HepG2 (cell line): ENCODE results near the gene MCF2L. TPM values are rescaled to one million over a fixed set of nuclear protein-coding genes. Genes with fewer than 3 reads are reported as not detected.

Experiments
- ATAC-seq: fragments of 200-7000 bp; cut with Tn5 transposase; 3 replicates; pipeline ENCODE4 v1.9.1; 2020; ENCODE audit warnings: mild to moderate bottlenecking, moderate library complexity
- BruUV-seq: library from RNA; stranded (reverse); fragments of 400-500 nt; replicated peaks from 2 replicates; lab custom pipeline; 2021; lab: Mats Ljungman, UMichigan
- CTCF ChIA-PET: fragments of 300-600 bp; formaldehyde crosslinking; extraction: SDS; loops from one replicate; lab custom pipeline; 2021; ENCODE audit warnings: low total read pairs, inconsistent platforms, low intra/inter-chr PET ratio; lab: Yijun Ruan, JAX
- POLR2A ChIA-PET: fragments of 350-600 bp; sonication (Branson Sonifier 250); formaldehyde crosslinking; loops from one replicate; lab custom pipeline; 2020; ENCODE audit warnings: antibody characterized with exemption, inconsistent platforms; lab: Yijun Ruan, JAX
- DNase-seq: peaks from one replicate; pipeline ENCODE4 v3.0.0-alpha.2; 2015; ENCODE audit warnings: low spot score
- FAIRE-seq: peaks from 3 replicates; lab custom pipeline; 2011; peaks lifted over from hg19 to GRCh38; lab: Jason Lieb, UNC
- H2AFZ ChIP-seq: one replicate; pipeline ENCODE4 v1.6.1; 2011; ENCODE audit warnings: low read length, inconsistent platforms
- H3K27ac ChIP-seq: fragments of 300-600 bp; 3 replicates; pipeline ENCODE4 v1.8.0; 2011; ENCODE audit warnings: mixed run types, mild to moderate bottlenecking, mixed read lengths, low read length, inconsistent platforms; ENCODE audit not compliant: insufficient read depth; ENCODE audit errors: extremely low read length
- H3K27me3 ChIP-seq, 2 experiments: fragments of 200-600 bp in 1 of 2; 2 replicates in 1 of 2; 3 replicates in 1 of 2; pipeline versions ENCODE4 v1.6.0 to v1.8.0; 2011; ENCODE audit warnings: low read length in 2 of 2, mild to moderate bottlenecking in 2 of 2, moderate library complexity in 2 of 2, inconsistent platforms in 1 of 2; ENCODE audit not compliant: insufficient read depth in 2 of 2, control insufficient read depth in 1 of 2
- H3K36me3 ChIP-seq, 2 experiments: fragments of 200-600 bp in 1 of 2; replicated peaks in 1 of 2; 2 replicates in 1 of 2; 3 replicates in 1 of 2; pipeline versions ENCODE4 v1.5.1 to v1.8.0; 2011; ENCODE audit warnings: low read length in 2 of 2, inconsistent platforms in 1 of 2; ENCODE audit not compliant: insufficient read depth in 2 of 2, control insufficient read depth in 1 of 2
- H3K4me1 ChIP-seq: 2 replicates; pipeline ENCODE4 v1.5.1; 2012; ENCODE audit warnings: low read length, inconsistent platforms; ENCODE audit not compliant: insufficient read depth
- H3K4me2 ChIP-seq: 2 replicates; pipeline ENCODE4 v1.6.0; 2011; ENCODE audit warnings: low read depth, low read length, inconsistent platforms
- H3K4me3 ChIP-seq, 3 experiments: fragments of 200-600 bp in 1 of 3; sonication (generic), shearing (Covaris generic) in 1 of 3; replicated peaks in 1 of 3; 2 replicates each; pipeline ENCODE4 v1.5.1; 2011 to 2016; ENCODE audit warnings: low read length in 3 of 3, inconsistent platforms in 2 of 3, low read depth in 2 of 3, mild to moderate bottlenecking in 2 of 3, control low read depth in 1 of 3, mixed read lengths in 1 of 3; ENCODE audit not compliant: insufficient read depth in 1 of 3
- H3K79me2 ChIP-seq: one replicate; pipeline ENCODE4 v1.6.1; 2011; ENCODE audit warnings: low read length, inconsistent platforms; ENCODE audit not compliant: insufficient read depth
- H3K9ac ChIP-seq: 2 replicates; pipeline ENCODE4 v1.6.0; 2011; ENCODE audit warnings: mild to moderate bottlenecking, low read depth, low read length, inconsistent platforms; ENCODE audit not compliant: insufficient read depth
- H3K9me3 ChIP-seq: 2 replicates; pipeline ENCODE4 v1.5.1; 2012; ENCODE audit warnings: mild to moderate bottlenecking, low read length
- H4K20me1 ChIP-seq: 2 replicates; pipeline ENCODE4 v1.6.0; 2011; ENCODE audit warnings: inconsistent platforms, mild to moderate bottlenecking, low read length, moderate library complexity; ENCODE audit not compliant: insufficient read depth
- HDAC2 ChIP-seq: sonication (generic); formaldehyde crosslinking; IDR thresholded peaks from 2 replicates; pipeline ENCODE4 v1.4.0; 2020; ENCODE audit warnings: missing genetic modification reagents
- NCOA2 ChIP-seq: sonication (generic); formaldehyde crosslinking; IDR thresholded peaks from 2 replicates; pipeline ENCODE4 v1.8.0; 2022; ENCODE audit warnings: inconsistent platforms
- NR0B2 ChIP-seq: sonication (generic); formaldehyde crosslinking; IDR thresholded peaks from 2 replicates; pipeline ENCODE4 v1.4.0; 2020; ENCODE audit warnings: mild to moderate bottlenecking, missing genetic modification reagents
- SAP130 ChIP-seq: IDR thresholded peaks from 2 replicates; pipeline ENCODE4 v1.6.1; 2016; ENCODE audit warnings: low read depth
- SNAPC2 ChIP-seq: sonication (generic); formaldehyde crosslinking; IDR thresholded peaks from 2 replicates; pipeline ENCODE4 v1.8.1; 2022; ENCODE audit warnings: mild to moderate bottlenecking, missing genetic modification reagents
- SP140L ChIP-seq: sonication (generic); formaldehyde crosslinking; IDR thresholded peaks from 2 replicates; pipeline ENCODE4 v1.4.0; 2020; ENCODE audit warnings: missing genetic modification reagents, borderline replicate concordance
- STAT5B ChIP-seq: sonication (generic); formaldehyde crosslinking; IDR thresholded peaks from 2 replicates; pipeline ENCODE4 v1.4.0; 2020; ENCODE audit warnings: missing genetic modification reagents
- ZNF318 ChIP-seq: sonication (generic); formaldehyde crosslinking; IDR thresholded peaks from 2 replicates; pipeline ENCODE4 v1.4.0; 2020; ENCODE audit warnings: mild to moderate bottlenecking, missing genetic modification reagents
- ZNF549 ChIP-seq: sonication (generic); formaldehyde crosslinking; IDR thresholded peaks from 2 replicates; pipeline ENCODE4 v1.5.0; 2020; ENCODE audit warnings: missing genetic modification reagents
- ZNF615 ChIP-seq: sonication (generic); formaldehyde crosslinking; IDR thresholded peaks from 2 replicates; pipeline ENCODE4 v1.5.0; 2020; ENCODE audit warnings: mild to moderate bottlenecking, missing genetic modification reagents, borderline replicate concordance
- WGBS: methylation state at CpG from one replicate; pipeline ENCODE4 v1.1.6; 2017; ENCODE audit warnings: low lambda C conversion rate; 5-methylcytosine and 5-hydroxymethylcytosine counted together
- in situ Hi-C: cut with HindIII; loops from 2 replicates; pipeline ENCODE4 v1.10.0; 2017; ENCODE audit warnings: low pct_unique_long_range_greater_than_20kb; ENCODE audit not compliant: extremely low pct_ligation_motif_present
- intact Hi-C: fragments of 100-400 bp; cut with micrococcal nuclease; formaldehyde crosslinking; loops from one replicate; pipeline ENCODE4 v1.10.0; 2022; ENCODE audit not compliant: unreplicated experiment
- polyA plus RNA-seq, 8 experiments: library from polyadenylated mRNA; depleted of rRNA in 3 of 8; stranded (reverse) in 7 of 8; unstranded in 1 of 8; fragments of >200 nt; fragmentation: Illumina TruSeq in 4 of 8; extraction: Trizol in 4 of 8; gene quantifications; 2 replicates each; pipeline versions ENCODE4 v1.2.1 to v1.2.3, GENCODE V29; 2011 to 2016; ENCODE audit warnings: low read depth in 4 of 8, missing spikeins in 1 of 8, mixed read lengths in 1 of 8; ENCODE audit not compliant: insufficient read depth in 1 of 8
- total RNA-seq, 5 experiments: library from RNA; depleted of rRNA; stranded (reverse); fragments of >200 nt; fragmentation: Illumina TruSeq; extraction: Trizol; gene quantifications; 2 replicates each; pipeline ENCODE4 v1.2.3, GENCODE V29; 2016; ENCODE audit warnings: low read depth in 1 of 5

The MCF2L gene
- total and polyA plus RNA-seq, 2 of the 13 experiments (the other 11 are each of a cell fraction or from before 2014, with no cell fraction given) = 19.4 to 28.4 TPM

GRCh38 chr13:113049521-113049941, 80.5 kb downstream of the MCF2L start:
- Histone ChIP-seq H2AFZ (no peak overlapping the region), H3K4me2 (no peak overlapping the region), H3K36me3 (peaks cover 12 to 47% of the 10 kb centered on the region in 2 experiments), H3K27ac (no peak overlapping the region), H3K79me2 (no peaks in the 10 kb centered on the region), H3K9ac (no peak overlapping the region), H4K20me1 (no peaks in the 10 kb centered on the region), H3K4me1 (no peaks in the 10 kb centered on the region), H3K4me3 (no peak overlapping the region), H3K9me3 (no peaks in the 10 kb centered on the region), H3K27me3 (no peaks in the 10 kb centered on the region)
- FAIRE-seq (no peak), ATAC-seq (no peak), DNase-seq (no peak)
- in situ Hi-C loops (no loop called here), intact Hi-C loops (no loop called here)
- CTCF ChIA-PET = no interaction called here
- POLR2A ChIA-PET = no interaction called here
- no peak for TF ChIP-seq HDAC2 (CRISPR knock-in tag)
- TF ChIP-seq NR0B2 (CRISPR knock-in tag) = no peak
- TF ChIP-seq SAP130 (CRISPR knock-in tag) = no peak
- WGBS = 96% methylated on average over 12 of the region's 13 CpGs
- no TSS peak for BruUV-seq

GRCh38 chr13:113049981-113050380, 81.0 kb downstream of the MCF2L start:
- no peak overlapping the region for H3K27ac ChIP-seq
- H3K4me2 ChIP-seq = no peak overlapping the region
- TF ChIP-seq ZNF549 (CRISPR knock-in tag) (no peak), STAT5B (CRISPR knock-in tag) (no peak), ZNF318 (CRISPR knock-in tag) (no peak), NCOA2 (CRISPR knock-in tag) (no peak), SNAPC2 (CRISPR knock-in tag) (no peak), ZNF615 (CRISPR knock-in tag) (no peak), SP140L (CRISPR knock-in tag) (no peak)
- H3K4me3 ChIP-seq = no peak overlapping the region
- ChIA-PET CTCF (no interaction called here), POLR2A (no interaction called here)
- H3K36me3 ChIP-seq = peaks cover 11 to 42% of the 10 kb centered on the region in 2 experiments
- no peak overlapping the region for H3K9ac ChIP-seq
- no peaks in the 10 kb centered on the region for H3K27me3 ChIP-seq
- no peak for ATAC-seq
- no peaks in the 10 kb centered on the region for H3K4me1 ChIP-seq
- 84% methylated on average over 8 of the region's 8 CpGs for WGBS
- H4K20me1 ChIP-seq = no peaks in the 10 kb centered on the region
- H2AFZ ChIP-seq = no peak overlapping the region
- in situ Hi-C loops (no loop called here), intact Hi-C loops (no loop called here)
- no peak for DNase-seq
- H3K9me3 ChIP-seq = no peaks in the 10 kb centered on the region
- no peak for FAIRE-seq
- H3K79me2 ChIP-seq = no peaks in the 10 kb centered on the region
- BruUV-seq = no TSS peak
